Activated naive CD4-positive, alpha-beta T cell treated with anti-CD3 and anti-CD28 coated beads, Interleukin-2, amount 50 U/mL, for 24 hours (primary cell): ENCODE results near the gene ADGRD1.

Experiments
- H3K27ac Mint-ChIP-seq: one replicate; pipeline ENCODE4 v1.8.0; 2021; ENCODE audit warnings: mild to moderate bottlenecking, mixed read lengths
- H3K27me3 Mint-ChIP-seq: one replicate; pipeline ENCODE4 v1.8.0; 2021; ENCODE audit warnings: mixed read lengths
- H3K36me3 Mint-ChIP-seq: one replicate; pipeline ENCODE4 v1.8.0; 2021; ENCODE audit warnings: mixed read lengths
- H3K4me1 Mint-ChIP-seq: one replicate; pipeline ENCODE4 v1.8.0; 2021; ENCODE audit warnings: mixed read lengths
- H3K4me3 Mint-ChIP-seq: one replicate; pipeline ENCODE4 v1.8.0; 2021; ENCODE audit warnings: mild to moderate bottlenecking, mixed read lengths
- H3K9me3 Mint-ChIP-seq: one replicate; pipeline ENCODE4 v1.8.0; 2021; ENCODE audit warnings: mixed read lengths

Gene ADGRD1

DNA sequence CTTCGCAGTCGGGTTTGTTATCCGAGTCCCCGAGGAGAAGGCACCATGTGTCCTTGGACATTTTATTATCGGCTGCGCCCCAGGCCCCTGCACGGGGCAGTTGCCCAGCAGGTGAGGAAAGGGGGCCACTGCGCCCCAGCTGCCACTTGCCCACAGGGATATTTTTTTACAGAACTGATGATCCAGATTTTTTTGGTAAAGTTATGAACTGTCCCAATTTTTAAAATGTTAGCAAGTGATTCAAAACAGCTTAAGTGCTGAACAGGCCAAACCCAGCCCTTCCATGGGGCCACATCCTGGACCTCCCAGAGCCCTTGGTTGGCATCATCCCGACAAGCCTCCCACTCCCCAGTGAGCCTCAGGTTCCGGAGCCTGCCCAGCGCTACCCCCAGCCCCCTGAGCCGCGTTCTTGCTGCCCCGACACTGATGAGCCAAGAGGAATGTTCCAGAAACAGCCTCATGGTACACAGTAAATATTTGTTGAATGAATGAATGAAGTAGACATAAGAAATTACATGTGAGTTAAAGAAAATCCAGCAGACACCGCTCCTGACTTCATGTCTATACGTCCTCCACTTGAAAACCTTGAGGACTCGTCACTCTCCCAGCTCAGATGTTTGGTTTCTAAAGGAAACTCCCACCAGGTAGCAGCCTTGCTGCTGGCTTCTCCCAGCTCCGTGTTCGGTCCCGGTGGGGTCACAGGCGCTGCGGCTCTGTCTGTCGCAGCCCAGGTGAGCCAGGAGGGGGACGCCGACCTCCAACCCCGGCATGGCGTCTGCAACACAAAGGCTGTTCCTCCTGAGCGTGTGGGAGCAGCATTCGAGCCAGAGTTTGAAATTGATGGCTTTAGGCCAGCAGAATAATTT is 88.5 kb downstream of the ADGRD1 start:
- Mint-ChIP-seq H3K36me3 (no peaks in the 10 kb centered on the region), H3K27ac (no peak overlapping the region), H3K4me3 (no peak overlapping the region), H3K4me1 (no peaks in the 10 kb centered on the region), H3K9me3 (no peaks in the 10 kb centered on the region), H3K27me3 (no peaks in the 10 kb centered on the region)

DNA sequence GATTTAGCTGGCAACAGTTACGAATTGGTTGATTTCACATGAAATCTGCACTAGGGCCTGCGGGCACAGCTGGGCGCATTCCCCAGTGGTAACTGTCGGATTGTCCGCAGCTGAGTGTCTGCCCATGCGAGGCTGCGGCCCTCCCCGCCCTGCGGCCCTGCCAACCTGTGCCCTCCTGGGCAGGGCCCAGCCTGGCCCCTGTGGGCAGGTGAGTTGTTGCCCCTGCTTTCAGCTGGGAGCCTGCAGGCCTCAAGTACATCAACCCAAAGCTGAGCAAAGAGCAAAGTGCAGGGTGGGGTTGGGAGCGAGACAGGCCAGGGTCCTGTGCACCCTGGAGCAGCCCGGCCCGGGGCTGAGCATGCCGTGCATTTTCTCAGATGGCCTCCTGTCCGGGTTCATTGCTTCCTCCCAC is 89.1 kb downstream of the ADGRD1 start:
- no peaks in the 10 kb centered on the region for H3K27me3 Mint-ChIP-seq

DNA sequence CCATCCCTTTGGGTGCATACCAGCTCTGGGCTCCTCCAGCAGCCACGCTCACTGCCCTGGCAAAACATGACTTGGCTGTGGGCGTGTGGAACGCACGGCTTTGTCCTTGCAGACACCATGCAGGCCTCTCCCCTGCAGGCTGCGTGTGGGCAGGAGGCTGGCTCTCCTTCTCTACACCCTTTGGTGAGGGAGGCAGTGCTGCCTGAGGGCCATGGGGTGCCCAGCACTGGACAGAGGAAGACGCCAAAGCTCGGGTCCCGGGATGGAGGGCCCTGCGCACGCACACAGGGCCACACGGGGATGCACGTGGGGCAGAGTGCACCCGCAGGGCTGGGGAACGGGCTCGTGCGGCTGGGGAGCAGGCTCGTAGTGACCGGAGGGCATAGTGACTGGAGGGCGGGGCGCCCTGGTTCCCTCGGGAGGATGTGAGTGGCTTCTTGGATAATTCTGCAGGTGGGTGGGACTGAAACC is 89.7 kb downstream of the ADGRD1 start:
- Mint-ChIP-seq H3K27ac (no peak overlapping the region), H3K9me3 (no peaks in the 10 kb centered on the region), H3K4me3 (no peak overlapping the region), H3K4me1 (no peaks in the 10 kb centered on the region), H3K27me3 (no peaks in the 10 kb centered on the region), H3K36me3 (no peaks in the 10 kb centered on the region)

More for the DNA sequence above, 89.1 kb downstream of the ADGRD1 start:
- no peak overlapping the region for H3K4me3 Mint-ChIP-seq
- no peaks in the 10 kb centered on the region for H3K36me3 Mint-ChIP-seq
- no peak overlapping the region for H3K27ac Mint-ChIP-seq
- H3K9me3 Mint-ChIP-seq: no peaks in the 10 kb centered on the region
- no peaks in the 10 kb centered on the region for H3K4me1 Mint-ChIP-seq

DNA sequence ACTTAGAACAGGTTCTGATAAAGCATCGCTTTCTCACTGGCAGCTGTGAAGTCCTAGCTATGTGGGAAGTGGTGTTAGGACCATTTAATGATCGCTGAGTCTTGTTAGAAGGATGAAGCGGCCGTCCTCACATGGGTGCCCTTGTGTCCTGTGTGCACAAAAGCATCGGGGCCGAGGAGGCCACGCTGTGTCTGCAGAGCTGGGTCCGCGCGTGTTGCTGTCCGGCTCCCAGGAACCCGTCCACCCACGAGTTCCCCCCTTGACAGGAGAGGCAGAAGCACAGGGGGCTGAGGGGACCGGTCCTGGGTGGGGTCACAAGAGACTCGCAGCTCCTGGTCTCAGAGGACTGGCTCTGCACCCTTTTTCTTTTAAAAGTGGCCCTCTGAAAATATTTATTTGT is 90.4 kb downstream of the ADGRD1 start:
- Mint-ChIP-seq H3K9me3 (no peaks in the 10 kb centered on the region), H3K27ac (no peak overlapping the region), H3K36me3 (no peaks in the 10 kb centered on the region), H3K4me3 (no peak overlapping the region), H3K27me3 (no peaks in the 10 kb centered on the region), H3K4me1 (no peaks in the 10 kb centered on the region)

DNA sequence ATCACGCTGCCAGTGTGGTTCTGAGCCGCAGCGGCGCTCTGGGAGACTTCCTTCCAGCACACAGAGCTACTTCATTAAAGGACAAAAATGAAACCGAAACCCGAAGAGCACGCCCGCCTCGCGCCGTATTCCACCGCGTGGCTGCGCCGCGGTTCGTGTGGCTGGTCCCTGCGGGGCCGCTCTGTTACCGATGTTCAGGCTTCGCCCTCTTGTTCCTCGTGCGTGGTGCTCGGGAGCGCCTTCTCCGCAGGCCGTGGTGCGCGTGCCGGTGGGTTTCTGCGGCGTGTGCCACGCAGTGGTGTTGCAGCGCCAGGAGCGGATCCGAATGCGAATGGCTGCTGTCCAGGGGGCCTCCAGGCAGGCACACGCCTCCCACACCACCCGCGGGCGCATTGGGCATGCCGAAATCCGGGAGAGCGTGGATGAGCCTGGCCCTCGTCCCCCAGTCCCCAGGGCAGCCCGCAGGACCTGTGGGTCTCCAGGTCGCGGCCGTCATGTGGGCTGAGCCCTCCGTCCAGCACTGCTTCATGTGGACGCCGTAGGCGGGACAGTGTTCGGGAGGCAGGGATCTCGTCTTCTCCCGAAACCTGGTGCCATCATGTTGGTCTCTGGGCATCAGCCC is 91.2 kb downstream of the ADGRD1 start:
- H3K4me1 Mint-ChIP-seq: no peaks in the 10 kb centered on the region
- H3K36me3 Mint-ChIP-seq: no peaks in the 10 kb centered on the region
- no peaks in the 10 kb centered on the region for H3K9me3 Mint-ChIP-seq
- no peak overlapping the region for H3K27ac Mint-ChIP-seq
- no peak overlapping the region for H3K4me3 Mint-ChIP-seq
- no peaks in the 10 kb centered on the region for H3K27me3 Mint-ChIP-seq

DNA sequence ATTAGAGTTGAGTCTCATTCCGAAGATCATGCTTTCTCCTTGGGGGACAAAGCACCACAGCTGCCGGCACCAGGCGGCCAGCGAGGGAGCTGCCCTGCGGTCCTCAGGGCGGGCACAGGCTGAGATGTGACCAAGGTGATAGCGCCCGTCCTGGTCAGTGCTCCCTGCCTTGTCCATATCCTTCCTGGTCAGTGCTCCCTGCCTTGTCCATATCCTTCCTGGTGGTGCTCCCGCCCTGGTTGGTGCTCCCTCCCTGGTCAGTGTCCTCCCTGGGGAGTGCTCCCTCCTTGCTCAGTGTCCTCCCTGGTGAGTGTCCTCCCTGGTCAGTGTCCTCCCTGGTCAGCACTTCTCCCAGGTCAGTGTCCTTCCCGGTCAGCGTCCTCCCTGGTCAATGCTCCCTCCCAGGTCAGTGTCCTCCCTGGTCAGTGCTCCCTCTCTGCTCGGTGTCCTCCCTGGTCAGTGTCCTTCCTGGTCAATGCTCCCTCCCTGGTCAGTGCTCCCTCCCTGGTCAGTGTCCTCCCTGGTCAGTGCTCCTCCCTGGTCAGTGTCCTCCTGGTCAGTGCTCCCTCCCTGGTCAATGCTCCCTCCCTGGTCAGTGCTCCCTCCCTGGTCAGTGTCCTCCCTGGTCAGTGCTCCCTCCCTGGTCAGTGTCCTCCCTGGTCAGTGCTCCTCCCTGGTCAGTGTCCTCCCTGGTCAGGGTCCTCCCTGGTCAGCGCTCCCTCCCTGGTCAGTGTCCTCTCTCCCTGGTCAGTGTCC is 92.2 kb downstream of the ADGRD1 start:
- no peaks in the 10 kb centered on the region for H3K9me3 Mint-ChIP-seq
- H3K36me3 Mint-ChIP-seq: no peaks in the 10 kb centered on the region

DNA sequence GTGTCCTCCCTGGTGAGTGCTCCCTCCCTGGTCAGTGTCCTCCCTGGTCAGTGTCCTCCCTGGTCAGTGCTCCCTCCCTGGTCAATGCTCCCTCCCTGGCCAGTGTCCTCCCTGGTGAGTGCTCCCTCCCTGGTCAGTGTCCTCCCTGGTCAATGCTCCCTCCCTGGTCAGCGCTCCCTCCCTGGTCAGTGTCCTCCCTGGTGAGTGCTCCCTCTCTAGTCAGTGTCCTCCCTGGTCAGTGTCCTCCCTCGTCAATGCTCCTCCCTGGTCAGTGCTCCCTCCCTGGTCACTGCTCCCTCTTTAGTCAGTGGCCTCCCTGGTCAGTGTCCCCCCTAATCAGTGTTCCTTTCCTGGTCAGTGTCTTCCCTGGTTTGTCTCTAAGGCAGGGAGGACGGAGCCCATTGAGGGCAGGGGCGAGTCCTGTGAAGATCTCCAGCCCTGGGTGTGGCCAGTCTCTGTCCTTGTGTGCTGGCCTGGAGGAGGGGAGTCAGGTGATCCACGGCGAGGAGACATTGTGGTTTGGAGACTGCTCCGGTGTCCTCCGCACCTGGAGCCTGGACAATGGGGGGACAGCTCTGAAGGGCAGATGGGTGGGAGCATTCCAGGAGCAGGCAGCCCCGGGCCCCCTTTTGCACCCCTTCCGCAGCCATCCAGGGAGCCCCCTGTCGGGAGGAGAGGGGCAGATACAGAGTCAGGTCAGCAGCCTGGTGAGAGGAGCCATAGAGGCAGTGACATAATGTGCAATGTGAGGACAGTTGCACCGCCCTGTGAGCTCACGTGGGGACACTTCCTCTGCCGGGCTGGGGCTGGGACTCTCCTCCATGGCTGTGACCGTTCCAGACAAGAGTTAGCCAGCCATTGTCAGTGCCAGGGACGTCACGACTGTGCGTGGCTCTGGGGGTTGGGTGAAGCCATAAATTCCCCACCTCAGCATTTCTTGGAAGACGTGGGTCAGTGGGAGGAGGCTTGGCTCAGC is 93.4 kb downstream of the ADGRD1 start:
- no peaks in the 10 kb centered on the region for H3K27me3 Mint-ChIP-seq
- H3K4me3 Mint-ChIP-seq: no peak overlapping the region
- H3K9me3 Mint-ChIP-seq: no peaks in the 10 kb centered on the region
- peak overlapping the region; percentile 87 for H3K27ac Mint-ChIP-seq
- no peaks in the 10 kb centered on the region for H3K4me1 Mint-ChIP-seq
- no peaks in the 10 kb centered on the region for H3K36me3 Mint-ChIP-seq

More for the DNA sequence above, 92.2 kb downstream of the ADGRD1 start:
- H3K4me3 Mint-ChIP-seq: no peak overlapping the region
- H3K27ac Mint-ChIP-seq: no peak overlapping the region
- H3K27me3 Mint-ChIP-seq: no peaks in the 10 kb centered on the region
- no peaks in the 10 kb centered on the region for H3K4me1 Mint-ChIP-seq

DNA sequence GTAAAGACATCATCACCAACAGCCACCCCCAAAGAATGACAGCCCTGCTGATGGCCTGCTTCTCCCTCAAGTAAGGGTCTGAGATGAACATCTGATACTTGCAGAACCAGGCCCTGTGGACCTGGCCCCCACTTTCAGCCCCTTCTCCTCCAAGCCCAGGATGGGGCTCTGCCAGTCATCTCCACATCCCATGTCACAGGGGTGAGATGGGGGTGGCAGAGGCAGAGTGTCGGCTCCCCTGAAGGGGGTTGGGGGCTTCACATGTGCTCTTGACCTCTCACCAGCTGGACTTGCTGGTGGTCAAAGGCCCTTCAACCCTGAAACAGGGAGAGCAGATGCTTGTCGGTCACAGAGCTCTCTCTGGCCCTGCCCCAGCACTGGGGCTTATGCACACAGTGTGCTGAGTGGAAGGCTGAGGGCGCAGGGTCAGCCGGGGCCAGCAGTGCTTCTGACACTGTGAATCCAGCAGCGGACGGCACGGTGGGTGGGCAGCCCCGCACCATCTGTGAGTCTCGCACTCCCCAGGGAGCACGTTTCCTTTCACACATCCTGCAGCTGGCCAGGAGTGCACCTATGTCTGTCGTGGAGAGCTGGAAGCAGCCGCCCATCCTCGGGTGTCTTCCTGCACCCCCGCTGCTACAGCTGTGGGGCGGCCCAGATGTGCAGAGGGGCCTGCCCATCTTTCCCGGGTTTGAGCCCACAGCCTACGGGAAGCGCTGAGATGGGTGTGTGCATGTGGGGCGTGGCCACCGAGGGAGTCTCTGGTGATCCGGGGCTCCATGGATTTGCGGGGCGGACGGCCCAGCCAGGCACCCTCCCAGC is 94.3 kb downstream of the ADGRD1 start:
- no peaks in the 10 kb centered on the region for H3K27me3 Mint-ChIP-seq
- H3K27ac Mint-ChIP-seq: no peak overlapping the region
- H3K36me3 Mint-ChIP-seq: no peaks in the 10 kb centered on the region
- H3K9me3 Mint-ChIP-seq: no peaks in the 10 kb centered on the region
- no peaks in the 10 kb centered on the region for H3K4me1 Mint-ChIP-seq
- H3K4me3 Mint-ChIP-seq: no peak overlapping the region

DNA sequence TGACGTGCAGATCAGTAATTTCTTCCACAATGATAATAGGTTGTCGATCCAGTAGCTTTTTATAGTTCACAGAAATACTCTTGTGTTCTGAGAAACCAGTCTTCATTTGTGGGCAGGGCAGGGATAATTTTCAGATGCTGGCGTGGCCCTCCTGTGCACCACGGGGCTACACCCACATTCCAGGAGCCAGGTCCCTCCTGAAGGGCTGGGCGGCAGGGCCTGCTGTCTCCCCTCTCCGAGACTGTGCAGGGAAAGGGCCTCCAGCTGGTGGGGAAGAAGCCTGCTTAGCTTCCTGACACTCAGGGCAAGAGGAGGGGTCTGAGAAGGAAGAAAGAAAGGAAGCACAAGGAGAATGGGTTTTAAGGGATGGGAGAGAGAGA is 94.9 kb downstream of the ADGRD1 start:
- Mint-ChIP-seq H3K4me3 (no peak overlapping the region), H3K9me3 (no peaks in the 10 kb centered on the region), H3K27me3 (no peaks in the 10 kb centered on the region), H3K4me1 (no peaks in the 10 kb centered on the region), H3K27ac (no peak overlapping the region), H3K36me3 (no peaks in the 10 kb centered on the region)

DNA sequence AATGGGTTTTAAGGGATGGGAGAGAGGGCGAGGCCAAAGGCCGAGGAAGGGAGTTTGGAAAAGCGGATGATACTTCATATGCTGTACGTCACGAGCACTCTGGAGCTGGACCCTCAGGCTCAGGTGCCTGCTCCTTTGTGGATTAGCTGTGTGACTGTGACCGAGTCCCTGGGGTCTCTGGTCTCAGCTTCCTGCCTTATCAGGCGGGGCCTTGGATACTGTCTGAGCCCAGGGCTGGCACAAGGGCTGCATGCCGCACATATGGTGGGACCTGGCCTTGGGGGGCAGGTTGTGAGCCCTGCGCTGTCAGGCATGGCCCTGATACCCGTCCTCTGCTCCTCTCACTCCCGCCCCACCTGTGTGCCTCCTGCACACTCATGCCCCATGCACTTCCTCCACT is 95.3 kb downstream of the ADGRD1 start:
- H3K36me3 Mint-ChIP-seq: no peaks in the 10 kb centered on the region

DNA sequence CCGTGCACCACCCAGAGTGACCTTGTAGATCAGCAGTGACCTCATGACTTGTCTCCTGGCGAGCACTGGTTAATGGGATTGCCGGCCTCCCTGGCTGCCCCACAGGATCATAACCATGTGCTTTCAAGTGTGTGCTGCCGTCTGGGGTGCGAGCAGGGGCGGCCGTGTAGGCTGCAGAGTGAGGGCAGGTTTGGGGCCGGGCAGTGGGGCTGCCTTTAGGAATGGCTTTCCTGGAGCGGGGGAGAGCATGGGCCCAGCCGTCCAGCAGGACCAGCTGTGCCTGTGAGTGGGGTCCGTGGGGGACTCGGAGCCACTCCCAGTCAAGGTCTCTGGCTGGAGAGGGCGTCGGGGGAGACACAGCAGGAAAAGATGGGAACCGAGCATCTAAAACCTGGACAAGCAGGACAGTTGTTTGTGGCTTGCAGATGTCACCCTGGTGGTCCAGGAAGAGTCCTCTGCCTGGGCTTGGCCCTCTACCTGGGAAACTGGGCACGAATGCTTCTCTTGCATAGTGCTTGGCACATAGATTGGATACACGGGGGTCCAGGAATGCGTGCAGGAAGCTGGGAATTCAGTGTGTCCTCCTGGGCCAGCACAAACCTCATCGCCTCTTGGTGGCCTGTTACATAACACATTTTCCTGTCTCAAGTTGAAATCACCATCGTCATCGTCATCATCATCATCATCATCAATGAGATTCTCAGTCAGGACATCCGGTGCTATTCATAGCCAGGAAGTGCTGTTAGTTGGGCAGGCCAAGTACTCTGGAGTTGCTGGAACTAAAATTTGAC is 96.0 kb downstream of the ADGRD1 start:
- no peaks in the 10 kb centered on the region for H3K9me3 Mint-ChIP-seq
- H3K27me3 Mint-ChIP-seq: peaks cover 2% of the 10 kb centered on the region
- no peak overlapping the region for H3K27ac Mint-ChIP-seq
- H3K4me1 Mint-ChIP-seq: no peaks in the 10 kb centered on the region
- no peak overlapping the region for H3K4me3 Mint-ChIP-seq
- H3K36me3 Mint-ChIP-seq: no peaks in the 10 kb centered on the region

More for the DNA sequence above, 95.3 kb downstream of the ADGRD1 start:
- Mint-ChIP-seq H3K27ac (no peak overlapping the region), H3K4me1 (no peaks in the 10 kb centered on the region), H3K4me3 (no peak overlapping the region), H3K27me3 (peaks cover 2% of the 10 kb centered on the region), H3K9me3 (no peaks in the 10 kb centered on the region)

DNA sequence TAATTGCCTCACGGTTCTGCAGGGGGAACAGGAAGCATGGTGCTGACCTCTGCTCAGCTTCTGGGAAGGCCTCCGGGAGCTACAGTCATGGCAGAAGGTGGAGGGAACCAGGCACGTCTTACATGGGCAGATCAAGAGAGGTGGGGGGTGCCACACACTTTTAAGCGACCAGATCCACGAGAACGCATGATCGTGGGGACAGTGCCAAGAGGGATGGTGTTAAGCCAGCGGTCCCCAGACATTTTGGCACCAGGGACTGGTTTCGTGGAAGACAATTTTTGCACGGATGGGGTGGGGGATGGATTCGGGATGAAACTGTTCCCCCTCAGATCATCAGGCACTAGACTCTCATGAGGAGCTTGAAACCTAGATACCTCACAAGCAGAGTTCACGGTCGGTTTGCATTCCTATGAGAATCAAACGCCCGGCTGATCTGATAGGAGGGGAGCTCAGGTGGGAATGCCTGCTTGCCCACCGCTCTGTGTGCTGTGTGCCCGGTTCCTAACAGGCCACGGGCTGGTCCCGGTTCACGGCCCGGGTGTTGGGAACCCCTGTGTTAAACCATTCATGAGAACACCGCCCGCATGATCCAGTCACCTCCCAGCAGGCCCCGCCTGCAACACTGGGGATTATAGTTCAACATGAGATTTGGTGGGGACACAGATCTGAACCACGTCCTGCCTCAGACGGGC is 96.9 kb downstream of the ADGRD1 start:
- Mint-ChIP-seq H3K4me1 (no peaks in the 10 kb centered on the region), H3K36me3 (no peaks in the 10 kb centered on the region), H3K4me3 (no peak overlapping the region), H3K27me3 (peaks cover 2% of the 10 kb centered on the region), H3K27ac (no peak overlapping the region), H3K9me3 (no peaks in the 10 kb centered on the region)

DNA sequence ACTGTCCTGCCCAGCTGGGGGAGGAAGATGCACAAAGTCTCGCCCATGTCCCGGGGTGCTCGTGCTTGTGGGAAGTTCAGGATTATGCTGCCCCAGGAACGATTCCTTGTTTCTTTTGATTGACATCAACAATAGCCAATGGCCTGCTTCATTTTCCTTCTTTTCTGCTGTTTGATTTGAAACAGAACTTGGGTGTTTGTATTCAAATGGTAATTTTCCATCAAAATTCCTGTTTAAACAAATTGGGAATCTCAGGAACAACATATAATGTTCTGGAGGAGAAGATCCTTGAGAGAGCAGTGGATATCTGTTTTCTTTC is 97.4 kb downstream of the ADGRD1 start:
- H3K27ac Mint-ChIP-seq: no peak overlapping the region

More for the DNA sequence above, 97.4 kb downstream of the ADGRD1 start:
- Mint-ChIP-seq H3K9me3 (no peaks in the 10 kb centered on the region), H3K36me3 (no peaks in the 10 kb centered on the region), H3K4me3 (no peak overlapping the region), H3K27me3 (peaks cover 2% of the 10 kb centered on the region), H3K4me1 (no peaks in the 10 kb centered on the region)
